Tibial nerve (tissue), 3 donors: ENCODE measurements around the gene GRHL1.

ENCODE experiments used
- CTCF ChIP-seq, 5 experiments: fragments of 200-600 bp in 3 of 5; fragments of 450-650 bp in 2 of 5; sonication (generic) in 3 of 5; IDR thresholded peaks; one replicate each; pipeline ENCODE4 v1.5.1; 2016 to 2019; ENCODE audit warnings: antibody characterized with exemption in 5 of 5, mild to moderate bottlenecking in 3 of 5, moderate library complexity in 2 of 5
- POLR2A ChIP-seq, 2 donors: fragments of 450-650 bp; IDR thresholded peaks; one replicate each; pipeline ENCODE4 v1.6.1; 2017; ENCODE audit warnings: antibody characterized with exemption in 2 of 2, mild to moderate bottlenecking in 2 of 2, moderate library complexity in 2 of 2

GRCh38 chr2:9948721-9949120, 2.8 kb upstream of the GRHL1 start:
- no peak for TF ChIP-seq CTCF (IDR thresholded peaks at IDR 0.05)
- no peak for TF ChIP-seq POLR2A (IDR thresholded peaks at IDR 0.05)
